Inferior parietal cortex (tissue), 1 donor: ENCODE measurements around the gene CPED1.
"Not testable (repeated sequence)": the region's sequence is repeated elsewhere in the genome, so short reads cannot be mapped to it uniquely, and the experiment has no call there.

Experiments
- DNase-seq: peaks from one replicate; pipeline ENCODE4 v3.0.0-alpha.2; 2016; ENCODE audit errors: extremely low spot score

The CPED1 gene

GRCh38 chr7:121041516-121042148 lies 53.1 kb downstream of the CPED1 start:
- no peak for DNase-seq

- DNase-seq = no peak
These were observed 53.7 kb downstream of the CPED1 start for GRCh38 chr7:121042195-121042594.

GRCh38 chr7:121042899-121043298 lies 54.4 kb downstream of the CPED1 start:
- no peak for DNase-seq

GRCh38 chr7:121043314-121044234 lies 55.1 kb downstream of the CPED1 start:
- no peak for DNase-seq

- no peak for DNase-seq
These were observed 56.6 kb downstream of the CPED1 start for GRCh38 chr7:121045090-121045489.

- DNase-seq = no peak
These were observed 57.5 kb downstream of the CPED1 start for GRCh38 chr7:121046009-121046408.

- no peak for DNase-seq
These were observed 58.5 kb downstream of the CPED1 start for GRCh38 chr7:121046893-121047468.

GRCh38 chr7:121048195-121048594 lies 59.7 kb downstream of the CPED1 start:
- DNase-seq = no peak

GRCh38 chr7:121049028-121049791 lies 60.7 kb downstream of the CPED1 start:
- no peak for DNase-seq

- DNase-seq = no peak
These were observed 61.4 kb downstream of the CPED1 start for GRCh38 chr7:121049897-121050296.

GRCh38 chr7:121053219-121053618 lies 64.7 kb downstream of the CPED1 start:
- DNase-seq = no peak

GRCh38 chr7:121054925-121055324 lies 66.4 kb downstream of the CPED1 start:
- no peak for DNase-seq

- no peak for DNase-seq
These were observed 69.4 kb downstream of the CPED1 start for GRCh38 chr7:121057878-121058277.

GRCh38 chr7:121058975-121059374 lies 70.5 kb downstream of the CPED1 start:
- no peak for DNase-seq

GRCh38 chr7:121059979-121060509 lies 71.5 kb downstream of the CPED1 start:
- not testable (repeated sequence) for DNase-seq

GRCh38 chr7:121061677-121062582 lies 73.4 kb downstream of the CPED1 start:
- DNase-seq = no peak

- no peak for DNase-seq
These were observed 74.3 kb downstream of the CPED1 start for GRCh38 chr7:121062671-121063279.

- not testable (repeated sequence) for DNase-seq
These were observed 79.2 kb downstream of the CPED1 start for GRCh38 chr7:121067717-121068116.

GRCh38 chr7:121069346-121070100 lies 81.0 kb downstream of the CPED1 start:
- DNase-seq = no peak
